Cardiac muscle cell (in vitro differentiated cells and primary cell): ENCODE data around the gene ZNF740. TPM values are rescaled to one million over a fixed set of nuclear protein-coding genes. Genes with fewer than 3 reads are reported as not detected.

Experiments used
- DNase-seq, 2 donors: peaks; one replicate each; pipeline versions ENCODE4 v3.0.0 to v3.0.0-alpha.2; 2010 to 2017; ENCODE audit warnings: low read depth in 1 of 2, low spot score in 1 of 2
- H3K27ac ChIP-seq: fragments of 200-600 bp; sonication (generic); 2 replicates; pipeline ENCODE4 v1.5.1; 2016
- H3K27me3 ChIP-seq: fragments of 200-600 bp; sonication (generic); 2 replicates; pipeline ENCODE4 v1.6.0; 2016; ENCODE audit warnings: control low read depth
- H3K36me3 ChIP-seq: fragments of 200-600 bp; sonication (generic); 2 replicates; pipeline ENCODE4 v1.5.1; 2016; ENCODE audit warnings: control low read depth
- H3K4me1 ChIP-seq: fragments of 200-600 bp; sonication (generic); 2 replicates; pipeline ENCODE4 v1.8.1; 2017; ENCODE audit warnings: low read depth, mild to moderate bottlenecking, mixed run types
- H3K4me3 ChIP-seq: fragments of 200-600 bp; sonication (generic); 2 replicates; pipeline ENCODE4 v1.5.1; 2016; ENCODE audit warnings: mild to moderate bottlenecking
- H3K9me3 ChIP-seq: fragments of 200-600 bp; sonication (generic); 2 replicates; pipeline ENCODE4 v1.5.1; 2017; ENCODE audit warnings: low read depth, mild to moderate bottlenecking, control low read depth
- polyA plus RNA-seq: library from polyadenylated mRNA; unstranded; fragments of >200 nt; fragmentation: Nextera tagmentation; extraction: Ambion mirVana; gene quantifications from 2 replicates; pipeline ENCODE4 v1.2.1, GENCODE V29; 2016
- total RNA-seq: library from RNA; depleted of rRNA; stranded (reverse); fragments of >200 nt; gene quantifications from 2 replicates; pipeline ENCODE4 v1.2.3, GENCODE V29; 2016
- TF ChIP-seq, protein P1 (sequence below): IDR thresholded peaks from 2 replicates; pipeline ENCODE4 v1.5.1; 2012; ENCODE audit warnings: low read depth, mild to moderate bottlenecking, low read length

The ZNF740 gene
- total and polyA plus RNA-seq, 2 experiments from 2014 or later = 4.4 to 20.5 TPM

GRCh38 chr12:53197011-53197640 lies 16.6 kb downstream of the ZNF740 start:
- Histone ChIP-seq H3K27me3 (peaks cover 13% of the 10 kb centered on the region), H3K4me3 (no peak overlapping the region)
- TF ChIP-seq, protein P1, sequence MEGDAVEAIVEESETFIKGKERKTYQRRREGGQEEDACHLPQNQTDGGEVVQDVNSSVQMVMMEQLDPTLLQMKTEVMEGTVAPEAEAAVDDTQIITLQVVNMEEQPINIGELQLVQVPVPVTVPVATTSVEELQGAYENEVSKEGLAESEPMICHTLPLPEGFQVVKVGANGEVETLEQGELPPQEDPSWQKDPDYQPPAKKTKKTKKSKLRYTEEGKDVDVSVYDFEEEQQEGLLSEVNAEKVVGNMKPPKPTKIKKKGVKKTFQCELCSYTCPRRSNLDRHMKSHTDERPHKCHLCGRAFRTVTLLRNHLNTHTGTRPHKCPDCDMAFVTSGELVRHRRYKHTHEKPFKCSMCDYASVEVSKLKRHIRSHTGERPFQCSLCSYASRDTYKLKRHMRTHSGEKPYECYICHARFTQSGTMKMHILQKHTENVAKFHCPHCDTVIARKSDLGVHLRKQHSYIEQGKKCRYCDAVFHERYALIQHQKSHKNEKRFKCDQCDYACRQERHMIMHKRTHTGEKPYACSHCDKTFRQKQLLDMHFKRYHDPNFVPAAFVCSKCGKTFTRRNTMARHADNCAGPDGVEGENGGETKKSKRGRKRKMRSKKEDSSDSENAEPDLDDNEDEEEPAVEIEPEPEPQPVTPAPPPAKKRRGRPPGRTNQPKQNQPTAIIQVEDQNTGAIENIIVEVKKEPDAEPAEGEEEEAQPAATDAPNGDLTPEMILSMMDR = no peak

DNA sequence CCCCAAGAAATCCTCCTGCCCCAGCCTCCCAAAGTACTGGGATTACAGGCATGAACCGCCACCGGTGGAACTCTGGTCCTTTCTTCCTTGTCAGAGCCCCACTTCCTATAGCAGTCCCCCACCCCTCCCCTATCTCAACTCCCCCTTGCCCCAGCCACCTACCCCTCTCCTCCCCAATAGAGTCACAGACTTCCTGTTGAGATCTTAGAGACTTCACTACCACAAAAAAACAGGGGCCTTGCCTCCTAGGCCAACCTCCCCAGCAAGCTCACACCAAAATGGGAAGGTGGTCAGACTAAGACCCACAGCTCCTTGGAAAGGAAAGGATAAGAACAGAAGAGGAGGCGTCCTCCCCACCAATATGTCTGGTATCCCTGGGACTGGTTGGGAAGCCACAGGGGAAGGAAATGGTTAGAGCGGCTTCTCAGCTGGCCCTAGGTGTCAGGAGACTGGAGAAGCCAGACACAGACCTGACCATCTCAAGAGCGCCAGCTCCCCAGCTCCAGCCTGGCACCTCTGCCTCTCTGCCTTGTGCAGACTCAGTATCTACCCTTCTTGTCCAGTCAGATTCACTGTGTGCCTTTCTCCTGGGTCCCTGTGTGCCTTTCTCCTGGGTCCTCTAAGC lies 18.1 kb downstream of the ZNF740 start:
- H3K27me3 ChIP-seq = peaks cover 13% of the 10 kb centered on the region
- no peak overlapping the region for H3K4me3 ChIP-seq
- H3K4me1 ChIP-seq = no peaks in the 10 kb centered on the region
- H3K27ac ChIP-seq = no peak overlapping the region
- H3K36me3 ChIP-seq = no peaks in the 10 kb centered on the region
- TF ChIP-seq, protein P1 = no peak
- H3K9me3 ChIP-seq = no peaks in the 10 kb centered on the region
- DNase-seq = no peak

More at GRCh38 chr12:53197011-53197640, 16.6 kb downstream of the ZNF740 start:
- no peaks in the 10 kb centered on the region for H3K4me1 ChIP-seq
- DNase-seq = no peak
- no peaks in the 10 kb centered on the region for H3K36me3 ChIP-seq
- no peaks in the 10 kb centered on the region for H3K9me3 ChIP-seq
- H3K27ac ChIP-seq = no peak overlapping the region

DNA sequence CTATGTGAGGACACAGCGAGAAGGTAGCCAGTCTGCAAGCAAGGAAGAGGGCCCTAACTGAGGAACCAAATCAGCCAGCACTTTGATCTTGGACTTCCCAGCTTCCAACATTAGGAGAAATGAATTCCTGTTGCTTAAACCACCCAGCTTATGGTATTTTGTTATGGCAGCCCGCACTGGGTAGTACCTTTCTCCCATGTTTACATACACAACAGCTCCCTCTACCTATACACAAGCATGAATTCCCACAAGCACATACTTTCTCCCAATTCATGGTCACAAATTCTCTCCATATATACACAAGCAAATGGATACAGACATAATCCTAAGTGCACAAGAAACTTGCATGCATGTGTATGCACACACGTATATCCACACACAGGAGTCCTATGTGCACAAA lies 19.2 kb downstream of the ZNF740 start:
- Histone ChIP-seq H3K27ac (no peak overlapping the region), H3K36me3 (no peaks in the 10 kb centered on the region), H3K27me3 (peaks cover 13% of the 10 kb centered on the region), H3K4me1 (no peaks in the 10 kb centered on the region), H3K4me3 (no peak overlapping the region), H3K9me3 (no peaks in the 10 kb centered on the region)
- DNase-seq = no peak
- TF ChIP-seq, protein P1 = no peak

DNA sequence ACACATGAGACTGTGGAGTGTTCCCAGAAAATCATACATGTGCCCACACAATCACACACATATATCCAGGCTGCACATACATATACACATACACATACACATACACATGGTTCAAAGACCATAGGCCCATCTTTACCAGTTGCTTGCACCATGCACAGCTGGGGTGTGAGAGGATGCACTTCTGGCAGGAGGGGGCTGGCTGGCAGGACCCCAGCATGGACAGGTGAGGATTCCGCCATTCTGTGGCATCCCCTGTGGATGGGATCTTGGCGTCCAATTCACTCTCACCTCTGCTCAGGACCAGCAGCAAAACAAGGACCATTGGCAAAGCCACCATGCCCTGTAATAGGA lies 19.6 kb downstream of the ZNF740 start:
- no peak for DNase-seq
- peaks cover 13% of the 10 kb centered on the region for H3K27me3 ChIP-seq
- H3K27ac ChIP-seq = no peak overlapping the region
- no peaks in the 10 kb centered on the region for H3K9me3 ChIP-seq
- H3K36me3 ChIP-seq = no peaks in the 10 kb centered on the region
- H3K4me1 ChIP-seq = no peaks in the 10 kb centered on the region
- no peak overlapping the region for H3K4me3 ChIP-seq
- TF ChIP-seq, protein P1 = no peak

DNA sequence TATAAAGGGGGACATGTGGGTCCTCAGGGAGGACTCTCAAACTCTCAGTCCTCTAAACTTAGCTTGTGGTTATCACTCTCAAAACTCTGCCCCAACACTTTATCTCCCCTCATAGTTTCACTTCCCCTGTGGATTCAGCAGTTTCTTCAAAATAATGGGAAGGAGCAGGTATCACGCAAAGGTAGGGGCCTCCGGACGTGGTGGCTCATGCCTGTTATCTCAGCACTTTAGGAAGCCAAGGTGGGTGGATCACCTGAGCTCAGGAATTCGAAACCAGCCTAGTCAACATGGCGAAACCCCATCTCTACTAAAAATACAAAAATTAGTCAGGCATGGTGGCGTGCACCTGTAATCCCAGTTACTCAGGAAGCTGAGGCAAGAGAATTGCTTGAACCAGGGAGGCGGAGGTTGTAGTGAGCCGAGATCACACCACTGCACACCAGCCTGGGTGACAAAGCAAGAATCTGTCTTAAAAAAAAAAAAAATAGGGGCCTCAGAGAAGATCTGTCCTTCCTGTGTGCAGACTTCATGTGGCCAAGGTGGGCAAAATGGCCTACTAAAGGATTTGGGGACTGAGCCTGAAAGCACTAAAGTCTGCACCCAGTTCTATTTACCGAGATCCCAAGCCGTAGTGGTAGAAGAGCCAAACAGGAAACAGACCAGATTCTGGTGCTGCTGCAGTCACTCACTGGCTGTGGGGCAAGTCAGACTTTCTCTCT lies 20.1 kb downstream of the ZNF740 start:
- Histone ChIP-seq H3K36me3 (no peaks in the 10 kb centered on the region), H3K27ac (no peak overlapping the region), H3K4me1 (no peaks in the 10 kb centered on the region), H3K4me3 (no peak overlapping the region), H3K27me3 (peaks cover 13% of the 10 kb centered on the region), H3K9me3 (no peaks in the 10 kb centered on the region)
- DNase-seq = no peak
- TF ChIP-seq, protein P1 = no peak
